Measurements from ENCODE around the gene GAB1.

Gene GAB1

GRCh38 chr4:143424276-143424675 is 87.6 kb downstream of the GAB1 start:
- no peak for DNase-seq

- DNase-seq, result no peak
These were observed 95.0 kb downstream of the GAB1 start for GRCh38 chr4:143431526-143432257.

- DNase-seq, result no peak
These were observed 95.5 kb downstream of the GAB1 start for GRCh38 chr4:143432258-143432591.

- DNase-seq, result no peak
These were observed 96.6 kb downstream of the GAB1 start for GRCh38 chr4:143433231-143433630.

- DNase-seq, result no peak
These were observed 99.3 kb downstream of the GAB1 start for GRCh38 chr4:143435955-143436354.

GRCh38 chr4:143437476-143437875 is 100.8 kb downstream of the GAB1 start:
- no peak for DNase-seq

GRCh38 chr4:143437937-143438336 is 101.3 kb downstream of the GAB1 start:
- no peak for DNase-seq

GRCh38 chr4:143438710-143439109 is 102.0 kb downstream of the GAB1 start:
- no peak for DNase-seq

GRCh38 chr4:143441109-143441508 is 104.4 kb downstream of the GAB1 start:
- no peak for DNase-seq

- DNase-seq, result no peak
These were observed 105.0 kb downstream of the GAB1 start for GRCh38 chr4:143441678-143442077.

GRCh38 chr4:143443728-143444127 is 107.1 kb downstream of the GAB1 start:
- no peak for DNase-seq

GRCh38 chr4:143451186-143451585 is 114.5 kb downstream of the GAB1 start:
- DNase-seq, result no peak

- DNase-seq, result no peak
These were observed 118.5 kb downstream of the GAB1 start for GRCh38 chr4:143455211-143455610.

- DNase-seq, result no peak
These were observed 122.3 kb downstream of the GAB1 start for GRCh38 chr4:143458966-143459365.

GRCh38 chr4:143473334-143474126 is 136.9 kb downstream of the GAB1 start:
- DNase-seq, result no peak

- DNase-seq, result no peak
These were observed 140.8 kb downstream of the GAB1 start for GRCh38 chr4:143477487-143477886.

- no peak for DNase-seq
These were observed 144.7 kb downstream of the GAB1 start for GRCh38 chr4:143481361-143481760.

- no peak for DNase-seq
These were observed 146.2 kb downstream of the GAB1 start for GRCh38 chr4:143482840-143483239.

GRCh38 chr4:143486314-143486713 is 149.6 kb downstream of the GAB1 start:
- no peak for DNase-seq

- DNase-seq, result no peak
These were observed 152.0 kb downstream of the GAB1 start for GRCh38 chr4:143488687-143489086.

- DNase-seq, result no peak
These were observed 152.4 kb downstream of the GAB1 start for GRCh38 chr4:143489106-143489505.

- no peak for DNase-seq
These were observed 161.3 kb downstream of the GAB1 start for GRCh38 chr4:143498021-143498420.

GRCh38 chr4:143502231-143502630 is 165.6 kb downstream of the GAB1 start:
- no peak for DNase-seq

GRCh38 chr4:143506031-143506430 is 169.4 kb downstream of the GAB1 start:
- DNase-seq, result no peak

GRCh38 chr4:143511906-143512305 is 175.2 kb downstream of the GAB1 start:
- no peak for DNase-seq

Measured in activated gamma-delta T cell treated with Interleukin-2 at 50 U/mL for 16 hours (primary cell).